HepG2 (cell line): ENCODE measurements around the gene LYPD4. TPM values are rescaled to one million over a fixed set of nuclear protein-coding genes. Genes with fewer than 3 reads are reported as not detected.

Experiments
- ATAC-seq: fragments of 200-7000 bp; cut with Tn5 transposase; 3 replicates; pipeline ENCODE4 v1.9.1; 2020; ENCODE audit warnings: mild to moderate bottlenecking, moderate library complexity
- BruUV-seq: library from RNA; stranded (reverse); fragments of 400-500 nt; replicated peaks from 2 replicates; lab custom pipeline; 2021; lab: Mats Ljungman, UMichigan
- CTCF ChIA-PET: fragments of 300-600 bp; formaldehyde crosslinking; extraction: SDS; loops from one replicate; lab custom pipeline; 2021; ENCODE audit warnings: low total read pairs, inconsistent platforms, low intra/inter-chr PET ratio; lab: Yijun Ruan, JAX
- POLR2A ChIA-PET: fragments of 350-600 bp; sonication (Branson Sonifier 250); formaldehyde crosslinking; loops from one replicate; lab custom pipeline; 2020; ENCODE audit warnings: antibody characterized with exemption, inconsistent platforms; lab: Yijun Ruan, JAX
- DNase-seq: peaks from one replicate; pipeline ENCODE4 v3.0.0-alpha.2; 2015; ENCODE audit warnings: low spot score
- FAIRE-seq: peaks from 3 replicates; lab custom pipeline; 2011; peaks lifted over from hg19 to GRCh38; lab: Jason Lieb, UNC
- H2AFZ ChIP-seq: one replicate; pipeline ENCODE4 v1.6.1; 2011; ENCODE audit warnings: low read length, inconsistent platforms
- H3K27ac ChIP-seq: fragments of 300-600 bp; 3 replicates; pipeline ENCODE4 v1.8.0; 2011; ENCODE audit warnings: mixed run types, mild to moderate bottlenecking, mixed read lengths, low read length, inconsistent platforms; ENCODE audit not compliant: insufficient read depth; ENCODE audit errors: extremely low read length
- H3K27me3 ChIP-seq, 2 experiments: fragments of 200-600 bp in 1 of 2; 2 replicates in 1 of 2; 3 replicates in 1 of 2; pipeline versions ENCODE4 v1.6.0 to v1.8.0; 2011; ENCODE audit warnings: low read length in 2 of 2, mild to moderate bottlenecking in 2 of 2, moderate library complexity in 2 of 2, inconsistent platforms in 1 of 2; ENCODE audit not compliant: insufficient read depth in 2 of 2, control insufficient read depth in 1 of 2
- H3K36me3 ChIP-seq, 2 experiments: fragments of 200-600 bp in 1 of 2; replicated peaks in 1 of 2; 2 replicates in 1 of 2; 3 replicates in 1 of 2; pipeline versions ENCODE4 v1.5.1 to v1.8.0; 2011; ENCODE audit warnings: low read length in 2 of 2, inconsistent platforms in 1 of 2; ENCODE audit not compliant: insufficient read depth in 2 of 2, control insufficient read depth in 1 of 2
- H3K4me1 ChIP-seq: 2 replicates; pipeline ENCODE4 v1.5.1; 2012; ENCODE audit warnings: low read length, inconsistent platforms; ENCODE audit not compliant: insufficient read depth
- H3K4me2 ChIP-seq: 2 replicates; pipeline ENCODE4 v1.6.0; 2011; ENCODE audit warnings: low read depth, low read length, inconsistent platforms
- H3K4me3 ChIP-seq, 3 experiments: fragments of 200-600 bp in 1 of 3; sonication (generic), shearing (Covaris generic) in 1 of 3; replicated peaks in 1 of 3; 2 replicates each; pipeline ENCODE4 v1.5.1; 2011 to 2016; ENCODE audit warnings: low read length in 3 of 3, inconsistent platforms in 2 of 3, low read depth in 2 of 3, mild to moderate bottlenecking in 2 of 3, control low read depth in 1 of 3, mixed read lengths in 1 of 3; ENCODE audit not compliant: insufficient read depth in 1 of 3
- H3K79me2 ChIP-seq: one replicate; pipeline ENCODE4 v1.6.1; 2011; ENCODE audit warnings: low read length, inconsistent platforms; ENCODE audit not compliant: insufficient read depth
- H3K9ac ChIP-seq: 2 replicates; pipeline ENCODE4 v1.6.0; 2011; ENCODE audit warnings: mild to moderate bottlenecking, low read depth, low read length, inconsistent platforms; ENCODE audit not compliant: insufficient read depth
- H3K9me3 ChIP-seq: 2 replicates; pipeline ENCODE4 v1.5.1; 2012; ENCODE audit warnings: mild to moderate bottlenecking, low read length
- H4K20me1 ChIP-seq: 2 replicates; pipeline ENCODE4 v1.6.0; 2011; ENCODE audit warnings: inconsistent platforms, mild to moderate bottlenecking, low read length, moderate library complexity; ENCODE audit not compliant: insufficient read depth
- DNMT3B ChIP-seq: conservative IDR thresholded peaks from 2 replicates; pipeline ENCODE4 v1.6.1; 2016; ENCODE audit warnings: missing biosample characterization, control low read depth
- KDM6A ChIP-seq: IDR thresholded peaks from 2 replicates; pipeline ENCODE4 v1.6.1; 2016; ENCODE audit warnings: low read depth
- MAFK ChIP-seq, 2 experiments: IDR thresholded peaks in 1 of 2; conservative IDR thresholded peaks in 1 of 2; 2 replicates each; pipeline ENCODE4 v1.6.1; 2011; ENCODE audit warnings: improper control_type of control experiment in 2 of 2, low read length in 2 of 2
- MZF1 ChIP-seq: sonication (generic); formaldehyde crosslinking; IDR thresholded peaks from 2 replicates; pipeline ENCODE4 v1.8.1; 2023; ENCODE audit warnings: mild to moderate bottlenecking, missing genetic modification reagents, borderline replicate concordance
- NFE2L2 ChIP-seq: fragments of 150-350 bp; IDR thresholded peaks from 2 replicates; pipeline ENCODE4 v1.6.1; 2014; ENCODE audit warnings: low read length
- PAF1 ChIP-seq: IDR thresholded peaks from 2 replicates; pipeline ENCODE4 v1.6.1; 2016; ENCODE audit warnings: missing genetic modification reagents, missing compliant biosample characterization
- RAD21 ChIP-seq: fragments of 450-650 bp; formaldehyde crosslinking; IDR thresholded peaks from 2 replicates; pipeline ENCODE4 v1.5.0; 2020; ENCODE audit warnings: mild to moderate bottlenecking
- STAG1 ChIP-seq: sonication (generic); formaldehyde crosslinking; IDR thresholded peaks from 2 replicates; pipeline ENCODE4 v1.4.0; 2020; ENCODE audit warnings: missing genetic modification reagents
- TOE1 ChIP-seq: sonication (generic); formaldehyde crosslinking; IDR thresholded peaks from 2 replicates; pipeline ENCODE4 v1.4.0; 2020; ENCODE audit warnings: mild to moderate bottlenecking, missing genetic modification reagents
- ZMYM2 ChIP-seq: sonication (generic); formaldehyde crosslinking; IDR thresholded peaks from 2 replicates; pipeline ENCODE4 v1.8.0; 2022; ENCODE audit warnings: mild to moderate bottlenecking, missing genetic modification reagents
- ZNF260 ChIP-seq: sonication (generic); formaldehyde crosslinking; IDR thresholded peaks from 2 replicates; pipeline ENCODE4 v1.4.0; 2020; ENCODE audit warnings: missing genetic modification reagents, low read depth, mild to moderate bottlenecking, borderline replicate concordance
- ZNF788 ChIP-seq: sonication (generic); formaldehyde crosslinking; IDR thresholded peaks from 2 replicates; pipeline ENCODE4 v1.5.0; 2020; ENCODE audit warnings: mild to moderate bottlenecking, missing genetic modification reagents, borderline replicate concordance
- WGBS: methylation state at CpG from one replicate; pipeline ENCODE4 v1.1.6; 2017; ENCODE audit warnings: low lambda C conversion rate; 5-methylcytosine and 5-hydroxymethylcytosine counted together
- in situ Hi-C: cut with HindIII; loops from 2 replicates; pipeline ENCODE4 v1.10.0; 2017; ENCODE audit warnings: low pct_unique_long_range_greater_than_20kb; ENCODE audit not compliant: extremely low pct_ligation_motif_present
- intact Hi-C: fragments of 100-400 bp; cut with micrococcal nuclease; formaldehyde crosslinking; loops from one replicate; pipeline ENCODE4 v1.10.0; 2022; ENCODE audit not compliant: unreplicated experiment
- polyA plus RNA-seq, 8 experiments: library from polyadenylated mRNA; depleted of rRNA in 3 of 8; stranded (reverse) in 7 of 8; unstranded in 1 of 8; fragments of >200 nt; fragmentation: Illumina TruSeq in 4 of 8; extraction: Trizol in 4 of 8; gene quantifications; 2 replicates each; pipeline versions ENCODE4 v1.2.1 to v1.2.3, GENCODE V29; 2011 to 2016; ENCODE audit warnings: low read depth in 4 of 8, missing spikeins in 1 of 8, mixed read lengths in 1 of 8; ENCODE audit not compliant: insufficient read depth in 1 of 8
- total RNA-seq, 5 experiments: library from RNA; depleted of rRNA; stranded (reverse); fragments of >200 nt; fragmentation: Illumina TruSeq; extraction: Trizol; gene quantifications; 2 replicates each; pipeline ENCODE4 v1.2.3, GENCODE V29; 2016; ENCODE audit warnings: low read depth in 1 of 5
- TF ChIP-seq, protein P1 (sequence below), 2 experiments: sonication (generic) in 1 of 2; formaldehyde crosslinking in 1 of 2; IDR thresholded peaks; 2 replicates each; pipeline versions ENCODE4 v1.5.1 to v1.6.1; 2011 to 2020; ENCODE audit warnings: borderline replicate concordance in 1 of 2, low read depth in 1 of 2, low read length in 1 of 2, mild to moderate bottlenecking in 1 of 2, missing genetic modification reagents in 1 of 2, moderate library complexity in 1 of 2
- TF ChIP-seq, protein P2 (sequence below): sonication (generic); formaldehyde crosslinking; IDR thresholded peaks from 2 replicates; pipeline ENCODE4 v1.8.1; 2023; ENCODE audit warnings: mild to moderate bottlenecking, missing genetic modification reagents
- TF ChIP-seq, protein P3 (sequence below): IDR thresholded peaks from 2 replicates; pipeline ENCODE4 v1.6.1; 2016; ENCODE audit warnings: missing compliant biosample characterization, missing genetic modification reagents, borderline replicate concordance
- TF ChIP-seq, protein P4 (sequence below): sonication (generic); formaldehyde crosslinking; IDR thresholded peaks from 2 replicates; pipeline ENCODE4 v1.9.0; 2022; ENCODE audit warnings: low read depth, missing genetic modification reagents

The LYPD4 gene
- total and polyA plus RNA-seq, 2 of the 13 experiments (the other 11 are each of a cell fraction or from before 2014, with no cell fraction given): not detected

DNA sequence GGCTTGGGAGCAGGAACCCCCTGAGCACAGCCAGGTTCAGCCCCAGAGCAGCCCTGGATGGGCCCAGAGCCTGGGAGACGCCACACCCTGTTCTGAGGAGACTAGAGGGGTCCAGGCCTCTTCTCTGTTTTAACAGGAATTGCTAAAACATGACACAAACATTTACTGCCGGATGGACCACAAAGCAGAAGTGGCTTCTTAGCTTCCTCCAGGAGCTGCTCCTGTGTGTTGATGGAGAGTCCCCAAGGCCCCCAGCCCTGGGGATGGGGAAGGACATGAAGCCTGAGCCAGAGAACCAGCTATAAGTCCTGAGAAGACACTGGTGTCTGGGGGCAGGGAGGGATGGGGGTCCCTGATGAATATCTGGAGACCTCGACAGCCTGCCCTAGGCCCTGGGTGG lies 33.4 kb downstream of the LYPD4 start (continued):
- TF ChIP-seq, protein P1, sequence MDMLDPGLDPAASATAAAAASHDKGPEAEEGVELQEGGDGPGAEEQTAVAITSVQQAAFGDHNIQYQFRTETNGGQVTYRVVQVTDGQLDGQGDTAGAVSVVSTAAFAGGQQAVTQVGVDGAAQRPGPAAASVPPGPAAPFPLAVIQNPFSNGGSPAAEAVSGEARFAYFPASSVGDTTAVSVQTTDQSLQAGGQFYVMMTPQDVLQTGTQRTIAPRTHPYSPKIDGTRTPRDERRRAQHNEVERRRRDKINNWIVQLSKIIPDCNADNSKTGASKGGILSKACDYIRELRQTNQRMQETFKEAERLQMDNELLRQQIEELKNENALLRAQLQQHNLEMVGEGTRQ (IDR thresholded peaks at IDR 0.05; ENCODE audit: low read depth, low read length): no peak
- TF ChIP-seq, protein P1 (CRISPR knock-in tag; IDR thresholded peaks at IDR 0.05; ENCODE audit: borderline replicate concordance): no peak
- TF ChIP-seq MAFK (conservative IDR thresholded peaks at IDR 0.05 in 1 of 2, IDR thresholded peaks at IDR 0.05 in 1 of 2; ENCODE audit: low read length in 2 of 2): no peak
- TF ChIP-seq, protein P2, sequence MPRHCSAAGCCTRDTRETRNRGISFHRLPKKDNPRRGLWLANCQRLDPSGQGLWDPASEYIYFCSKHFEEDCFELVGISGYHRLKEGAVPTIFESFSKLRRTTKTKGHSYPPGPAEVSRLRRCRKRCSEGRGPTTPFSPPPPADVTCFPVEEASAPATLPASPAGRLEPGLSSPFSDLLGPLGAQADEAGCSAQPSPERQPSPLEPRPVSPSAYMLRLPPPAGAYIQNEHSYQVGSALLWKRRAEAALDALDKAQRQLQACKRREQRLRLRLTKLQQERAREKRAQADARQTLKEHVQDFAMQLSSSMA: no peak
- no peak for TF ChIP-seq ZMYM2 (CRISPR knock-in tag)
- no peak for TF ChIP-seq STAG1 (CRISPR knock-in tag)
- TF ChIP-seq NFE2L2: no peak
- no peak for TF ChIP-seq PAF1 (CRISPR knock-in tag)
- TF ChIP-seq TOE1 (CRISPR knock-in tag): no peak
- no peak for TF ChIP-seq ZNF260
- no peak for TF ChIP-seq MZF1 (CRISPR knock-in tag)
- TF ChIP-seq KDM6A (CRISPR knock-in tag): no peak

DNA sequence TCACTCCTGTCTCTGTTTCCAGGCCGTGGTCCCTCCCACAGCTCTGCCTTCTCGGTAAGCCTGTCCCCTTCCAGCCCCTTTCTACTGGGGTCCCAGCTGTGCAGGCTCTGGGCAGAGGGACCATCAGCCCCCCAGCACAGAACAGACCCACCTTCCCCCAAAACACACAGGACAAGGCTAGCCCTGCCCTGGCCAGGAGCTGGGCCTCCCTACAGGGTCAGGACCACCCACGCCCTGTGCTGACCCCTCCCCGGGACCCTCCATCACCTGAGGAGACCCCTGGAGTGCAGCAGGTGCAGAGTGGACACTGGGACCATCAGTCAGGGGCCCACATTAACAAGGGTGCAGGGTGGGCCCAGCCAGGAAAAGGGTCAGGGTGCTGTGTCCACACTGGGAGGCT lies 34.2 kb downstream of the LYPD4 start:
- ATAC-seq (no peak), DNase-seq (no peak), FAIRE-seq (no peak)
- no peaks in the 10 kb centered on the region for H3K4me1 ChIP-seq
- BruUV-seq: no TSS peak
- no peak for TF ChIP-seq RAD21 (CRISPR knock-in tag)
- no peak for TF ChIP-seq DNMT3B
- no peak for TF ChIP-seq ZNF788 (CRISPR knock-in tag)
- TF ChIP-seq, protein P3, sequence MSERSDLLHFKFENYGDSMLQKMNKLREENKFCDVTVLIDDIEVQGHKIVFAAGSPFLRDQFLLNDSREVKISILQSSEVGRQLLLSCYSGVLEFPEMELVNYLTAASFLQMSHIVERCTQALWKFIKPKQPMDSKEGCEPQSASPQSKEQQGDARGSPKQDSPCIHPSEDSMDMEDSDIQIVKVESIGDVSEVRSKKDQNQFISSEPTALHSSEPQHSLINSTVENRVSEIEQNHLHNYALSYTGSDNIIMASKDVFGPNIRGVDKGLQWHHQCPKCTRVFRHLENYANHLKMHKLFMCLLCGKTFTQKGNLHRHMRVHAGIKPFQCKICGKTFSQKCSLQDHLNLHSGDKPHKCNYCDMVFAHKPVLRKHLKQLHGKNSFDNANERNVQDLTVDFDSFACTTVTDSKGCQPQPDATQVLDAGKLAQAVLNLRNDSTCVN (CRISPR knock-in tag): no peak
- TF ChIP-seq, protein P4, sequence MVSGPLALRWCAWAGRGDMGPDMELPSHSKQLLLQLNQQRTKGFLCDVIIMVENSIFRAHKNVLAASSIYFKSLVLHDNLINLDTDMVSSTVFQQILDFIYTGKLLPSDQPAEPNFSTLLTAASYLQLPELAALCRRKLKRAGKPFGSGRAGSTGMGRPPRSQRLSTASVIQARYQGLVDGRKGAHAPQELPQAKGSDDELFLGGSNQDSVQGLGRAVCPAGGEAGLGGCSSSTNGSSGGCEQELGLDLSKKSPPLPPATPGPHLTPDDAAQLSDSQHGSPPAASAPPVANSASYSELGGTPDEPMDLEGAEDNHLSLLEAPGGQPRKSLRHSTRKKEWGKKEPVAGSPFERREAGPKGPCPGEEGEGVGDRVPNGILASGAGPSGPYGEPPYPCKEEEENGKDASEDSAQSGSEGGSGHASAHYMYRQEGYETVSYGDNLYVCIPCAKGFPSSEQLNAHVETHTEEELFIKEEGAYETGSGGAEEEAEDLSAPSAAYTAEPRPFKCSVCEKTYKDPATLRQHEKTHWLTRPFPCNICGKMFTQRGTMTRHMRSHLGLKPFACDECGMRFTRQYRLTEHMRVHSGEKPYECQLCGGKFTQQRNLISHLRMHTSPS (CRISPR knock-in tag): no peak
- no peaks in the 10 kb centered on the region for H4K20me1 ChIP-seq
- peaks cover 2 to 9% of the 10 kb centered on the region in 2 experiments; a peak in 3 of 5 replicates for H3K27me3 ChIP-seq
- no peaks in the 10 kb centered on the region for H3K9me3 ChIP-seq
- intact Hi-C loops: no loop called here
- no peak overlapping the region for H3K4me3 ChIP-seq
- no peak overlapping the region for H2AFZ ChIP-seq
- ChIA-PET POLR2A (no interaction called here), CTCF (no interaction called here)
- 0% methylated on average over 2 of the region's 4 CpGs for WGBS
- no peaks in the 10 kb centered on the region for H3K36me3 ChIP-seq
- H3K9ac ChIP-seq: no peak overlapping the region
- no peaks in the 10 kb centered on the region for H3K79me2 ChIP-seq
- no peak overlapping the region for H3K4me2 ChIP-seq
- in situ Hi-C loops: no loop called here
- H3K27ac ChIP-seq: no peak overlapping the region
